Lower leg skin (tissue), 4 donors: Measurements from ENCODE around the gene DAP. TPM values are rescaled to one million over a fixed set of nuclear protein-coding genes. Genes with fewer than 3 reads are reported as not detected.

Experiments used
- DNase-seq, 2 donors: peaks; one replicate each; pipeline ENCODE4 v3.0.0-alpha.2; 2019; ENCODE audit warnings: low spot score in 2 of 2
- H3K4me3 ChIP-seq: fragments of 200-600 bp; sonication (generic); 2 replicates; pipeline ENCODE4 v1.5.1; 2017; ENCODE audit warnings: mild to moderate bottlenecking, low read depth; ENCODE audit not compliant: poor library complexity, severe bottlenecking
- POLR2A ChIP-seq, 2 donors: fragments of 450-650 bp; IDR thresholded peaks; one replicate each; pipeline ENCODE4 v1.6.1; 2016 to 2017; ENCODE audit warnings: antibody characterized with exemption in 2 of 2, mild to moderate bottlenecking in 1 of 2, moderate library complexity in 1 of 2
- WGBS, 2 donors: methylation state at CpG; one replicate each; pipeline ENCODE4 v1.1.5; 2018; 5-methylcytosine and 5-hydroxymethylcytosine counted together
- intact Hi-C: fragments of 100-400 bp; cut with DNase I; formaldehyde crosslinking; loops from one replicate; pipeline ENCODE4 v1.15.0; 2023; ENCODE audit warnings: low total_unique reads
- total RNA-seq, 4 donors: library from RNA; depleted of rRNA; stranded (reverse); fragments of >200 nt; gene quantifications; one replicate each; pipeline ENCODE4 v1.1.0, GENCODE V29; 2016
- TF ChIP-seq, protein P1 (sequence below), 3 donors: fragments of 450-650 bp; IDR thresholded peaks; one replicate each; pipeline ENCODE4 v1.5.1; 2016; ENCODE audit warnings: antibody characterized with exemption in 3 of 3, mild to moderate bottlenecking in 3 of 3, moderate library complexity in 2 of 3

DAP gene
- total RNA-seq, 4 donors from 2014 or later, result 36.4 to 41.9 (median 39.7) TPM

DNA sequence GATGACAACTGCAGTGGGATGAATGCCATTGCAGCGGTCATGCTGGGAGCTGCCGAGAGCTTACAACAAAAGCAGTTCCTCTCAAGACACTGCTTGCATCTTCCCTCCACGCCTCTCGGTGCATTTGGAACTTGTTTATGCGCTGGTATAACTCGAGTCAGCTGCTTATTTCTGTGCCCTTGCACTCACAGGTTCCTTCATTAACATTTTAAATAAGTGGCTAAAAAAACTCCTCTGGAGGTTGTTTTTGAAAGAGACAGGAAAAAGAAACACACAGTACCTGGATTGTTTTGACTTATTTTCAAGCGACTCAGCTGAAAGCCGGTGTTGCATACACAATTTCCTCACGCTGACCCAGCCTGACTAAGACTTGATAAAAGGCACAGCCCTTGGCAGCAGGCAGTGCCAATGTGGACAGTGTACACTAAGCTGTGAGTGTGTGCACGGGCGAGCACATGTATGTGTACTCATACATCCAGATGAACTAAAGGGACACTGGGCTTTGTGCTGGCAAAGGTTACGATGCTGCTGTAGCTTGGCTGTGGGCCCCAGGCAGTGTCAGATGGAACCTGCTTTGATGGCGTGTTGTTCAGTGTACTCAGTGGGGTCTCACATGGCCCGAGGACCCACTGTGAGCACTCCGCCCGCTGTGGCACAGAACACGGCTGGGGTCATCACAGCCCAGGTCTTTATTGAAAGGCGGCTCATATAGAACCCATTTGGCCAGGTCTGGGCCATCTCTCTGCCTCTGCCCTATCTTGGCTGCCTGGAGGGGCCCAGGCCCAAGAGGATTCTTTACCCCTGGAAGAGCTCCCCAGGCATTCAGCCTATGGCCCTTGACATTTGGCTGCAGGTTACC is 104.8 kb downstream of the DAP start:
- intact Hi-C loops, result no loop called here
- 72 to 81% methylated on average over 18 of the region's 18 CpGs for WGBS, 2 donors
- TF ChIP-seq POLR2A (IDR thresholded peaks at IDR 0.05), result no peak
- TF ChIP-seq, protein P1, sequence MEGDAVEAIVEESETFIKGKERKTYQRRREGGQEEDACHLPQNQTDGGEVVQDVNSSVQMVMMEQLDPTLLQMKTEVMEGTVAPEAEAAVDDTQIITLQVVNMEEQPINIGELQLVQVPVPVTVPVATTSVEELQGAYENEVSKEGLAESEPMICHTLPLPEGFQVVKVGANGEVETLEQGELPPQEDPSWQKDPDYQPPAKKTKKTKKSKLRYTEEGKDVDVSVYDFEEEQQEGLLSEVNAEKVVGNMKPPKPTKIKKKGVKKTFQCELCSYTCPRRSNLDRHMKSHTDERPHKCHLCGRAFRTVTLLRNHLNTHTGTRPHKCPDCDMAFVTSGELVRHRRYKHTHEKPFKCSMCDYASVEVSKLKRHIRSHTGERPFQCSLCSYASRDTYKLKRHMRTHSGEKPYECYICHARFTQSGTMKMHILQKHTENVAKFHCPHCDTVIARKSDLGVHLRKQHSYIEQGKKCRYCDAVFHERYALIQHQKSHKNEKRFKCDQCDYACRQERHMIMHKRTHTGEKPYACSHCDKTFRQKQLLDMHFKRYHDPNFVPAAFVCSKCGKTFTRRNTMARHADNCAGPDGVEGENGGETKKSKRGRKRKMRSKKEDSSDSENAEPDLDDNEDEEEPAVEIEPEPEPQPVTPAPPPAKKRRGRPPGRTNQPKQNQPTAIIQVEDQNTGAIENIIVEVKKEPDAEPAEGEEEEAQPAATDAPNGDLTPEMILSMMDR (IDR thresholded peaks at IDR 0.05), result no peak
- no peak overlapping the region for H3K4me3 ChIP-seq
- peak in 1 of 2 donors; percentile 76 for DNase-seq

DNA sequence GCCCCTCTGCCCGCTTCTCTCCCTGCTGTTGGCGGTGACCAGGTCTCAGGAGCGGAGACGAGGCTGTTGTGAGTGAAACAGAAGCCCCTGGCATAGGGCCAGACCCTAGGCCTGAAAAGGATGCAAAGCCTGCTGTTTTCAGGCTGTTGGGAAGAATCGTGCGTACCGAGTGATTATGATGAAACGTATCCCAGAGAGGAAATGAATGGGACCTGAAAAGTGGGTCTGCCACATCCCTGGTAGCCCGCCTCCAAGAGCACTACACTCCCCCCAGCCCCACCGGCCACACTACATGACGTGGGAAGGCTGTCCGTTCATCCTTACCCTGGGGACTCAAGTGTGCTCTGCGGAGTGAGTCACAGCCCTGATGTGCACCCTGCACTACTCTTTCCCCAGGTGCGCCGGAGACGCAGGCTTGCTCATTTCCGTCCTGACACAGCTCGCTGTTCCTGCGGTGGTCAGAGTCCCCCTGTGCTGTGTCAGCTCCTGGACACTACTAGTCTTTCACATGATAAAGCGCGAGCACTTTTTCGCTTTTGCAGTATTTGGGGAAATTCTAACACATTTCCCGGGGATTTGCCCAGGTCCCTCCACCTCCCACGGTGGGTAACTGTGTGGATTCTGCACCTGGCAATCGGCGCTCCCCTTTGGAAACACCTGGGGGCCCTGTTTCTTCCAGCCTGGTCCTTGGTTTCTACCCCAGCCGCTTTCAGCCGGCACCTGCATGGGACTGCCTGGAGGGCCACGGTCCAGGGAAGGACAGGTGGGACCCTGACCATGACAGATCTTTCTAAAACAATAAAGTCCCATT is 105.7 kb downstream of the DAP start:
- TF ChIP-seq, protein P1 (IDR thresholded peaks at IDR 0.05), result no peak
- no peak for TF ChIP-seq POLR2A (IDR thresholded peaks at IDR 0.05)
- 87% methylated on average over 29 of the region's 29 CpGs for WGBS, 2 donors
- intact Hi-C loops, result no loop called here
- no peak overlapping the region for H3K4me3 ChIP-seq
- peak in 1 of 2 donors; percentile 58 for DNase-seq

DNA sequence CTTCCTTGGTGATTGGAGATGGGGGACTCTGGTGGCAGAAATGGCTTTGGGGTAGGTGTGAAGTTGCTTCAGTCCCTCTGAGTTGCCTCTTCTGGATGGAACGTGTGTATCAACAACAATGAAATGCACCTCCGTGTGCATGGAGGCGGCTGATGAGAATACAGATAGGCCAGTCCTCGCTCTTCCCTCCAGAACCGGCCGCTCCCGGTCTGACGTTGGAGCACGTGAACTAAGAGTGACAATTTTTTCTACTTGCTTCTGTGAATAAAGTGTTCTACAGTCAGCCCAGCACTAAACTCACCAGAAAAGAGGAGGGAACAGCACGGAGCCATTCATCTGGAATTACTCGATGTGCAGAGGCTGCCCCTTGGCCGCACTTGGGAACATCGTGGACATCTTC is 106.5 kb downstream of the DAP start:
- WGBS, 2 donors, result 91 to 93% methylated on average over 13 of the region's 13 CpGs
- no peak overlapping the region for H3K4me3 ChIP-seq
- intact Hi-C loops, result no loop called here
- DNase-seq, result peak in 1 of 2 donors; percentile 39
- no peak for TF ChIP-seq POLR2A (IDR thresholded peaks at IDR 0.05)
- TF ChIP-seq, protein P1 (IDR thresholded peaks at IDR 0.05), result no peak

DNA sequence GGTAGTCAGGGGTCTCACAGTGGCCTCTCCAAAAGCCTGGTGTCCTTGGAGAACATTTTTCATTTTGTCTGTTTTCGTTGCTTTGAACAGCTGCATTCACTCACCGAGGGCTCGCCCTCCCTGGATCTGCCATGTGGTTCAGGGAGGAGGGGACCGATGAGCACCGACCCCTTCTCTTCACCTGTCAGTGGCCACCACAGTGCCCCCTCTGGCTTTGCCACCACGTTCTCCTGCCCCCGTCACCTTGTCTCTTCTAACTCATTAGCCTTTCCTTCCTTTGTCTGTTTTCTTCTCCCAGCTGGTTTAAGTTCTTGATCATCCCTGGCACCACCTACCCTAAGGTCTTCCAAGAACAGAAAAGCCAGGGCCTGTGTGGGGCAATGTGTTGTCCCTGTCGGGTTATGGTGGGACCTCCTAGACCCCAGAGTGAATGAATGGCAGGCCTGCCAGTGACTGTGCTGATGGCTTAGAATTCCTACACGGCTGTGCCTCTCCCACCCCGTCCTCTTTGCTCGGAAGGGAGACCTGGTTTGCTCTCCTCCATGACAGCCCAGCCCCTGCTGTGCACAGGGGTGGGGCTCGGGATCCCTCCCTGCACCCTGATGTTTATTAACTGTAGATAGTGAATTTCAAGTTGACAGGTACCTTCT is 107.2 kb downstream of the DAP start:
- DNase-seq, result peak in 1 of 2 donors; percentile 79
- WGBS, 2 donors, result 80 to 85% methylated on average over 12 of the region's 12 CpGs
- intact Hi-C loops, result no loop called here
- TF ChIP-seq, protein P1 (IDR thresholded peaks at IDR 0.05), result no peak
- TF ChIP-seq POLR2A (IDR thresholded peaks at IDR 0.05), result no peak
- H3K4me3 ChIP-seq, result no peak overlapping the region

DNA sequence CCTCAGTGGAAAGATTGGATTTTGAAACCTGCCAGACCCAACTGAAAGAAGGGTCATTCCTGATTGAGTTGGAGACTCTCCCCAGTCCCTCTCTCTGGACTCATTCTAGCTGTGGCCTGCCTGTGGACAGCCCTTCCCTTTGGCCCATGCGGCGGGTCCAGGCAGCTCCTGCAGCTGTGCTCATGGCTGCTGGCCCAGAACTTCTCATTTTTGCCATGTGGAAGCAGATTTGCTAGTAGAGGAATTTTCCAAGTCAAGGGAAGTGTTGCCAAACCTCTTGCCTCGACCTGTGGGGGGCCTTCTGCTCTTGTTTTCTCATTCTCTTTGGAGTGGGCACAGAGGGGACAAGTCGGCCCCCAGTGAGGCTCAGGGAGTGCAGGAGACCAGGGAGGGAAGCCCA is 108.0 kb downstream of the DAP start:
- TF ChIP-seq, protein P1 (IDR thresholded peaks at IDR 0.05), result no peak
- TF ChIP-seq POLR2A (IDR thresholded peaks at IDR 0.05), result no peak
- 25 to 44% methylated on average over 4 of the region's 4 CpGs for WGBS, 2 donors
- intact Hi-C loops, result no loop called here
- DNase-seq, result peak in 1 of 2 donors; percentile 78
- no peak overlapping the region for H3K4me3 ChIP-seq
